GM18519 (cell line): Measurements from ENCODE around the gene THSD7A.
A peak's percentile ranks its signal among the peaks of the same experiment; 100 is the strongest.

Source experiments
- ATAC-seq: cut with Tn5 transposase; IDR thresholded peaks from one replicate; pipeline ENCODE4 v1.9.1; 2021; ENCODE audit warnings: mild to moderate bottlenecking, moderate library complexity; ENCODE audit not compliant: unreplicated experiment, low FRiP score

The THSD7A gene

DNA sequence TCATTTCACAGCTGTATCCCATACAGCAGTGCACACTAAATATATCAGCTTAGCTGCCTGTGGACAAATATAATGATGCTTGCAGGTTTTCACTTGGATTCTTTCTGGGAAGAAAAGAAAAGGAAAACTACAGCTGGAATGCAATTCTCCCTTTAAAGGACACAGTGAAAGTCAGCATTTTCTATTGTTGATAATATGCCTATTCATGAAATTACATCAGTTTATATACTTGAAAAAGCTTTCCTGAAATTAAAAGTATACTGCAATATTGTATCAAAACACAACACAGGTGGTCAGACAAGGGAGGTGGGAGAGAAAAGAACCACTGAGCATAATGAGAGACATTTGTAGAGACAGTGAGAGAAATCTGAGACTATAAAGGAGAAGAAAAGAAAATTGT lies 20.3 kb downstream of the THSD7A start:
- ATAC-seq: no peak

DNA sequence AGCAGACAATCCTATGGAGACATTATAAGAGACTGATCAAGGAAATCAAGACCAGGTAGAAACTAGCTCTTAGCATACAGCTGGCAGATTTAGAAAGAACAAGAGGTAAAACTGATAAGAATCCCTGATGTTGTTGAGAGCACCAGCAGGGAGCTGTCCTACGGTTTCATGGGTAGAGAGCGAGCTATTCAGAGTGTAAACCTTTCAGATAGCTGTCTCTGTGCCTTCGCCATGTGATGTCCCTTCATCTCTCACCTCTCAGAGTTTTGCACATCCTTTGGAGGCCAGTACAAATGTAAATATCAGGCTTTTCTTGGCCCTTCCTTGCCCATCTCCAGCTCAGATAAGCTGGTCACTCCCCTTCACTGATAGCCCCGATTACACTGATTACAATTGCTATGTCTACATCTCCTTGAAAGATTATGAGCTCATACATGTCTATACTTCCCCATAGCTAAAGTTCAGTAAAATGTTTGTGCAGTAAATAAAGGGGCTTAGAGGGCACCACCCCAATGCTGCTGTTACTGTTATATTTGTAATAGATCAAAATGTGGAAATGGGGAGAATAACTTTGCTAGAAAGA lies 21.9 kb downstream of the THSD7A start:
- no peak for ATAC-seq

DNA sequence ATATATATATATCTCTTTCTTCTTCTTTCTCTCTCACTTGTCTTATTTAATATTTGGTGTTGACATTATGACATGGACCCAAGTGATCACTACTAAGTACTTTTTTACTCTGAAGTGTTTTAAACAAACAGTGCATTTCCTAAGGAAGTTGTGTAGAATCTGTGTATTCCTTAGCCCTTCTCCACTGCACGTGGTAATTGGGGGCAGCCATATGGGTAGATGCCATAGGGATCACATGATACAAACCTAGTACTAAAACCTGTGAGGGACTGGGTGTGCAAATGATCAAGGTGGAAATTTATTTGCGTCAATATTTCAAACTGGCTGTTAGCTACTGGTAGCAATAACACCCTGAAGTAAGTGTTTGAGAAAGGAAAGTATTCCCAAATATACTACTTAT lies 25.0 kb downstream of the THSD7A start:
- ATAC-seq: no peak

GRCh38 chr7:11804621-11805020 lies 27.4 kb downstream of the THSD7A start:
- no peak for ATAC-seq

GRCh38 chr7:11795231-11795630 lies 36.8 kb downstream of the THSD7A start:
- ATAC-seq: no peak

DNA sequence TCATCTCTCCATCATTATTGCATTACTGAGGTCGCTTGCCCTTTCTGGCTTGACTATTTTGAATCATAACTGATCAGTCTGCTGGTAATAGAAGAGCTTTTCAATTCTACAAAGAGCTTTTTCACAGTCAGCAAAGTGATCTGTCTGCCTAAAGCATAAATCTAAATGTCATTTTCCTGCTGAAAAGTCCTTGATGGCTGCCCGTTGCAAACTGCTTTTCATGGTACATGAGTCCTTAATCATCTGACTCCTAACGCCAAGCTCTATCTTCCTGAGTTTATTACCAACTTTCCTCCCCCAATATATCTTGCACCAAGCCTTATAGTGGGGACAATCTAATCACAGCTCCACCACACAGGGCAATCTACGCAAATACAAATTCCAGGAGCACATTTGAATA lies 39.8 kb downstream of the THSD7A start:
- no peak for ATAC-seq

DNA sequence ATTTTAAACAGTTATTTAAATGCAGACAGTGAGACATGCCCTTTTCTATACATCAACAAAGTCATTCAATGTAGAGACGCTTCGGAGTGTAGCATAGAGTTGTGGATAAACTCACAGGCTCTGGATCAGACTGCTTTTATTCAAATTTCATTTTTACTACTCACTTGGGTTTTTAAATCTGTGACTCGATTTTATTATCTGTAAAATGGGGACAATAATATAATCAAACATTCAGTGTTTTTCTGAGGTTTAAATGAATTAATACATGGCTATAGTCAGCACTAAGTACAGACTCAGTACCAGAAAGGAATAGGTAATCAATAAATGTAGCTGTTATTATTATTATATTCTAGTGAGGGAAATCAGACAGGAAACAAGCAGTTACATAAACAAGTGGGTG lies 43.4 kb downstream of the THSD7A start:
- ATAC-seq: no peak

DNA sequence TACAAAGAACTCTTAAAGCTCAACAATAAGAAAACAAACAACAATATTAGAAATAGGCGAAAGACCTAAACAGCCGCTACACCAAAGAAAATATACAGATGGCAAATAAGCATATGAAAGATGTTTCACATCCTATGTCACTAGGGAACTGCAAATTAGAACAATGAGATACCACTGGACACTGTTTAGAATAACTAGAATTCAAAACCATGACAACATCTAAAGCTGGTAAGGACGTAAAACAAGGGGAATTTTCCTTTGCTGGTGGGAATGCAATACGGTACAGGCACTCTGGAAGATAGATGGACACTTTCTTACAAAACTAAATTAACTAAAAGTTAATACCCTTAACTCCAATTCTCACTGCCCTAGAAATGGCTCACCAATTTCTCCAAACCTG lies 44.5 kb downstream of the THSD7A start:
- no peak for ATAC-seq

GRCh38 chr7:11786186-11786585 lies 45.8 kb downstream of the THSD7A start:
- ATAC-seq: no peak

GRCh38 chr7:11784769-11785536 lies 47.0 kb downstream of the THSD7A start:
- ATAC-seq: no peak

DNA sequence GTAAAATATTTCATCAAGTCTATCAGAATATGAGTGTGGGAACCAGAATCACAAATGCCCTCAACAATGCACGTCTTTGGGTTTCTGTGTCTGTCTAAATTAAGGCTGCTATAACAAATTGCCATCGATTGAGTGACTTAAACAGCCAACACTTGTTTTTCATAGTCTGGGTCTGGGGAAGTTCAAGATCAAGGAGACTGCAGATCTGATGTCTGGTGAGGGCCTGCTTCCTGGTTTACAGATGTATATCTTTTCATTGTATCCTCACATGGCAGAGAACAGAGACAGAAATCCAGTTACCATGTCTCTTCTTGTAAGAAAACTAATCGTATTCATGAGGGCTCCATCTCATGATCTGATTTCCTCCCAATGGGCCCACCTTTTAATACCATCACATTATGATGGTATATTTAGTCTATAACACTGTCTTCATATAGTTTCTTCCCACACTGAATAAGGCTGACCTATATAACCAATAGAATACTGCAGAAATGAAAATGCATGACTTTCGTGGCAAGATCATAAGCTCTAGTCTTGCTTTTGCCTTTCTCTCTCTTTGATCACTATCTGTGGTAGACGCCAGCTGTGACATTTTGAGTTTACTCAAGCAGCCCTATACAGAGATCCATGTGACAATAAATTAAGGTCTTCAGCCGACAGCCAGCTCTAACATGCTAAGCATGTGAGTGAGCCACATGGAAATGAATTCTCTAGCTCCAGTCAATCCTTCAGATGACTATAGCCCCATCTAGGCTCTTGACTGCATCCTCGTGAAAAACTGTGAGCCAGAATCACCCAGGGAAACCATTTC lies 51.9 kb downstream of the THSD7A start:
- no peak for ATAC-seq

- ATAC-seq: no peak
Measured at GRCh38 chr7:11776039-11776438, 56.0 kb downstream of the THSD7A start.

GRCh38 chr7:11775401-11775800 lies 56.6 kb downstream of the THSD7A start:
- no peak for ATAC-seq

DNA sequence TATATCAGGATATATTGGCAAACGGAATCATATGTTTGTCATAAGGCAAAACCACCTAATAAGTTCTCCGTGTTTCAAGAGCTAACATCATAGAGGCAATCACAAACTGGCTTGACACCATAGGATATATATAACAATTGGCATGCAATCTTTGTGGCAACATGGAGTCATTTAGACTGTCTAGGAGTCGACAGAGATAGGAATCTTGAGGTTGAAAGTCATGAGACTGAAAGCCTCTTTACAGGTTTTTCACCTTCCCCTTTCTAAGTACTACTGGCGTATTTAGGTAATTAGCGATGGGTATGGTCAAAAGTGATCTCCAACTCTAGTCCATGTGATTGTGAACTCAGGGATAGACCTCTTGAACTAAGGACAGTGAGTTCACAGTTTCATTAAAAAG lies 63.7 kb downstream of the THSD7A start:
- no peak for ATAC-seq

DNA sequence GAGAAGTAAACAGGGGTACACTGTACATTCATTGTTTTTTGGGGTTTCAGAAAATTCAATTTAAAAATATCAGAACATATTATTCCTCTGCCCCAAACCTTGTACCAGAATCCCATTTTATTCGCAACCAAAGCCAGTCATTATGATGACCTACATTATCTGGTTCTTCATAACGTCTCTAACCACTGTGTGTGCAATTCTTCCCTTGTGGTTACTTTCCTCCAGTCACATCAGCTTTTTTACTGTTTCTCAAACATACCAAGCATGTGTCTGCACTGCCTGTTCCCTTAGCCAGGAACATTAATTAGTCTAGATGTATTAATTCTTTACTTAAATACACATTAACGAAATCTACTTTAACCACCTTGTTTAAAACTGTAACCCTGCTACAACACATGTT lies 64.8 kb downstream of the THSD7A start:
- no peak for ATAC-seq

GRCh38 chr7:11760372-11760771 lies 71.6 kb downstream of the THSD7A start:
- no peak for ATAC-seq

DNA sequence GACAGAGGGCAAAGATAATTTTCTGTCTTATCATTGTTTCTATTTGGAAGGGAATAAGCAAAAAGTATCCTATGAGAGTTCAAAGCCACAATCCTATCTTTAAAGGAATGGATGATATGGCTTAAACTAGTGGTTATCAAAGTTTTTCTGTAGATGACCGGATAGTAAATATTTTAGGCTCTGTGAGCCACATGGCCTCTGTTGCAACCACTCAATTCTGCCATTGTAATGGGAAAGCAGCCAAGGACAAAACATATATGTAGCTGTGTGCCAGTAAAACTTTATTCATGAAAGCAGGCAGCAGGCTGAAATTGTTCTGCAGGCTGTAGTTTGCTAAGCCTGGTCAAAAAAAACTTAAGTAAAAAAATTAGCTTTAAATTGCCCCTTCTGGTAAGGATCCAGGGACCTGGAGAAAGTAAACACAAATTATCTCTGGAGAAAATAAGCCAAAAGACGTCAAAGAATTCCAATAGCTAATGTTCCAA lies 73.3 kb downstream of the THSD7A start:
- no peak for ATAC-seq

GRCh38 chr7:11757153-11757552 lies 74.8 kb downstream of the THSD7A start:
- no peak for ATAC-seq

DNA sequence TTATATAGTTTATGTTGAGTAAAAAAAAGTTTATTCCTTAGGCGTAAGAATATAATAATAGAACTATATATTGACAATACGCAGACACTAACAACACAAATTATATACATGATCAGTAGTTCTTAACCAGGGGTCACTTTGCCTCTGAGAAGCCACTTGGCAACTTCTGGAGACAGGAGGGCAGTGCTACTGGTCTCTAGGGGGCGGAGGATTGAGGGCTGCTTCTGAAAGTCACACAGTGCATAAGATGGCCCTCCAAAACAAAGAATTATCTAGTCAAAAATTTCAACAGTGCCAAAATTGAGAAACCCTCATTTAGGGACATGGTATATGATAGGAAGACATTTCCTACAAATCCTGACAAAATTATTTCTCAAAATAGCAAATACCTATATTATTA lies 77.1 kb downstream of the THSD7A start:
- no peak for ATAC-seq

- ATAC-seq: peak; percentile 82
Measured at GRCh38 chr7:11754123-11754522, 77.9 kb downstream of the THSD7A start.

- no peak for ATAC-seq
Measured at GRCh38 chr7:11753433-11753832, 78.6 kb downstream of the THSD7A start.
